Kidney (tissue), 14 donors: ENCODE measurements around the gene GET3. TPM values are rescaled to one million over a fixed set of nuclear protein-coding genes. Genes with fewer than 3 reads are reported as not detected.

ENCODE experiments used
- DNase-seq, 5 donors: peaks; one replicate each; pipeline ENCODE4 v3.0.0-alpha.2; 2013 to 2020
- FAIRE-seq: peaks from 2 replicates; lab custom pipeline; 2012; peaks lifted over from hg19 to GRCh38; lab: Jason Lieb, UNC
- H3K27ac ChIP-seq, 2 donors: one replicate each; pipeline ENCODE4 v1.7.0; 2013; ENCODE audit warnings: low read depth in 2 of 2, low read length in 2 of 2, inconsistent platforms in 1 of 2
- H3K27me3 ChIP-seq: one replicate; pipeline ENCODE4 v1.7.1; 2013; ENCODE audit warnings: low read length, inconsistent platforms; ENCODE audit not compliant: control insufficient read depth, insufficient read depth
- H3K36me3 ChIP-seq, 3 donors: one replicate each; pipeline versions ENCODE4 v1.7.0 to v1.7.1; 2013; ENCODE audit warnings: low read length in 3 of 3, control low read depth in 1 of 3, inconsistent platforms in 1 of 3; ENCODE audit not compliant: insufficient read depth in 3 of 3, control insufficient read depth in 2 of 3
- H3K4me1 ChIP-seq, 3 donors: one replicate each; pipeline versions ENCODE4 v1.7.0 to v1.7.1; 2013; ENCODE audit warnings: low read length in 3 of 3, inconsistent platforms in 1 of 3, low read depth in 1 of 3; ENCODE audit not compliant: control insufficient read depth in 2 of 3, insufficient read depth in 2 of 3
- H3K4me3 ChIP-seq, 3 donors: one replicate each; pipeline versions ENCODE4 v1.7.0 to v1.8.1; 2013; ENCODE audit warnings: low read length in 3 of 3, control low read depth in 1 of 3, inconsistent platforms in 1 of 3
- H3K9ac ChIP-seq, 3 donors: one replicate each; pipeline versions ENCODE4 v1.7.0 to v1.7.1; 2013; ENCODE audit warnings: low read length in 3 of 3, control low read depth in 1 of 3, inconsistent platforms in 1 of 3
- H3K9me3 ChIP-seq, 3 donors: one replicate each; pipeline versions ENCODE4 v1.7.0 to v1.7.1; 2013; ENCODE audit warnings: low read length in 3 of 3, control low read depth in 1 of 3, inconsistent platforms in 1 of 3; ENCODE audit not compliant: control insufficient read depth in 2 of 3, insufficient read depth in 1 of 3
- CTCF ChIP-seq: IDR thresholded peaks from 3 replicates; pipeline ENCODE4 v1.5.1; 2012; ENCODE audit warnings: mild to moderate bottlenecking, moderate library complexity, borderline replicate concordance; ENCODE audit not compliant: insufficient read depth; ENCODE audit errors: extremely low read depth
- intact Hi-C: fragments of 100-400 bp; cut with DNase I; formaldehyde crosslinking; loops from one replicate; pipeline ENCODE4 v1.11.1; 2022
- polyA plus RNA-seq: library from polyadenylated mRNA; stranded (reverse); fragments of 350-450 nt; fragmentation: Illumina TruSeq; extraction: RNeasy Lipid Tissue Mini Kit (QIAGEN cat#74804); gene quantifications from one replicate; pipeline ENCODE4 v1.2.3, GENCODE V29; 2014; ENCODE audit warnings: low read depth, low replicate concordance; ENCODE audit not compliant: insufficient read depth
- total RNA-seq: library from RNA; stranded (reverse); fragmentation: NEBNext Ultra II Directional; extraction: Animal tissue kit (Norgen Biotek cat#: 25700); gene quantifications from one replicate; pipeline ENCODE4 v1.2.1, GENCODE V29; 2021
- donor health status: control.
- donor health status: control.
- donor health status: control.
- donor health status: control.
- donor health status: control.
- donor health status: DM: yes; HTN: yes; CAD: no.
- donor health status: Normal renal cell carcinoma (clear cell type).

GET3 gene
- total and polyA plus RNA-seq, 2 donors from 2014 or later, result 71.3 to 132 TPM

- DNase-seq (no peak), FAIRE-seq (no peak)
- intact Hi-C loops, result no loop called here
- no peaks in the 10 kb centered on the region for H3K27me3 ChIP-seq
- TF ChIP-seq CTCF, result no peak
- no peak overlapping the region for H3K9ac ChIP-seq
- H3K27ac ChIP-seq, result peak overlapping the region; percentile 96 to 98
- no peaks in the 10 kb centered on the region for H3K9me3 ChIP-seq
- H3K36me3 ChIP-seq, result no peaks in the 10 kb centered on the region
- peaks cover 6 to 55% (median 38%) of the 10 kb centered on the region in 3 donors for H3K4me1 ChIP-seq
- no peak overlapping the region for H3K4me3 ChIP-seq
Measured at GRCh38 chr19:12786952-12787351, 49.7 kb downstream of the GET3 start.

- Histone ChIP-seq H3K9ac (no peak overlapping the region), H3K27me3 (no peaks in the 10 kb centered on the region), H3K4me3 (no peak overlapping the region), H3K36me3 (no peaks in the 10 kb centered on the region), H3K27ac (peak overlapping the region; percentile 96 to 98), H3K9me3 (no peaks in the 10 kb centered on the region), H3K4me1 (peaks cover 6 to 52% (median 38%) of the 10 kb centered on the region in 3 donors)
- no peak for TF ChIP-seq CTCF
- FAIRE-seq (no peak), DNase-seq (no peak)
- intact Hi-C loops, result no loop called here
Measured at GRCh38 chr19:12787458-12787857, 50.2 kb downstream of the GET3 start.

GRCh38 chr19:12788042-12788681 is 50.9 kb downstream of the GET3 start:
- H3K36me3 ChIP-seq, result no peaks in the 10 kb centered on the region
- peaks cover 6 to 52% (median 38%) of the 10 kb centered on the region in 3 donors for H3K4me1 ChIP-seq
- intact Hi-C loops, result no loop called here
- H3K9ac ChIP-seq, result peak overlapping the region in 1 of 3 donors; percentile 70
- FAIRE-seq, result no peak
- H3K27ac ChIP-seq, result peak overlapping the region; percentile 100
- no peaks in the 10 kb centered on the region for H3K27me3 ChIP-seq
- H3K9me3 ChIP-seq, result no peaks in the 10 kb centered on the region
- TF ChIP-seq CTCF, result no peak
- DNase-seq, result peak in 1 of 5 donors; percentile 78
- H3K4me3 ChIP-seq, result peak overlapping the region in 1 of 3 donors; percentile 97
